SK-N-SH (cell line): ENCODE data around the gene OPCML.

Source experiments
- GABPA ChIP-seq: IDR thresholded peaks from 2 replicates; pipeline ENCODE4 v1.4.0; 2012; ENCODE audit warnings: low read depth, mild to moderate bottlenecking
- RAD21 ChIP-seq: IDR thresholded peaks from 2 replicates; pipeline ENCODE4 v1.6.1; 2012; ENCODE audit warnings: mild to moderate bottlenecking, low read length
- SMC3 ChIP-seq: IDR thresholded peaks from 2 replicates; pipeline ENCODE4 v1.6.1; 2012; ENCODE audit warnings: low read depth, low read length, improper control_type of control experiment
- TF ChIP-seq, protein P1 (sequence below): fragments of 200-600 bp; sonication (generic); IDR thresholded peaks from 2 replicates; pipeline ENCODE4 v1.6.1; 2017; ENCODE audit warnings: antibody characterized with exemption, mild to moderate bottlenecking, moderate library complexity

DNA sequence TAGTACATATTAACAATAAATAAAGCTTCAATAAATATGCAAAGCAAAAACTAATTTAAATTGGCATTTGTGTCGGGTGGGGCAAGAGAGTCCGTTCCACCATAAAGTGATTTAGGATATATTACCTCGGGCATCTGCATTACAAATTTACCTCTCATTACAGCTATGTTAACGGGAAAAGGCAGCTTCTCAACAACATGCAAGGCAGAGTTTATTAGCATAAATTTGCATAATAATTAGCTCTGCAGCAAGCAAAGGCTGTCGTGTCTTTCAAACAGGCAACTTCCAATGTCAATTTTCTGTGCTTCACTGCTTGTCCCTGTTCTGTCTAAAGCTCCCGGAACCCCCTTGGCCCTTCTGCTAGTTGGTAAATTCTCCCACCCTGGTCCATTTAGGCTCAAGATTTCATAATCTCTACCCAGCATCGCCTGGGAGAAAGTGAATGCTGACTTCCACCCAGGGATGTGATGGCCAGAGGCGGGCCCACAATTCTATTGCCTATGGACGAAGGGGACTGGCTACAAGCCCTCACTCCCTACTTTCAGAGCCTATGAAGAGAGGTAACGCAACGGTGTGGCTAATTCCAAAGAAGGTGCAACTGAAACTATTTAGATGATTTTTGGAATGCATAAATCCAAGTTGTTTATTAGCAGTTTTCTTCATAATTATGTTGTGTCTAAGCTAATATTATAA is 462.1 kb downstream of the OPCML start:
- TF ChIP-seq RAD21 (no peak), SMC3 (no peak), GABPA (no peak)
- TF ChIP-seq, protein P1, sequence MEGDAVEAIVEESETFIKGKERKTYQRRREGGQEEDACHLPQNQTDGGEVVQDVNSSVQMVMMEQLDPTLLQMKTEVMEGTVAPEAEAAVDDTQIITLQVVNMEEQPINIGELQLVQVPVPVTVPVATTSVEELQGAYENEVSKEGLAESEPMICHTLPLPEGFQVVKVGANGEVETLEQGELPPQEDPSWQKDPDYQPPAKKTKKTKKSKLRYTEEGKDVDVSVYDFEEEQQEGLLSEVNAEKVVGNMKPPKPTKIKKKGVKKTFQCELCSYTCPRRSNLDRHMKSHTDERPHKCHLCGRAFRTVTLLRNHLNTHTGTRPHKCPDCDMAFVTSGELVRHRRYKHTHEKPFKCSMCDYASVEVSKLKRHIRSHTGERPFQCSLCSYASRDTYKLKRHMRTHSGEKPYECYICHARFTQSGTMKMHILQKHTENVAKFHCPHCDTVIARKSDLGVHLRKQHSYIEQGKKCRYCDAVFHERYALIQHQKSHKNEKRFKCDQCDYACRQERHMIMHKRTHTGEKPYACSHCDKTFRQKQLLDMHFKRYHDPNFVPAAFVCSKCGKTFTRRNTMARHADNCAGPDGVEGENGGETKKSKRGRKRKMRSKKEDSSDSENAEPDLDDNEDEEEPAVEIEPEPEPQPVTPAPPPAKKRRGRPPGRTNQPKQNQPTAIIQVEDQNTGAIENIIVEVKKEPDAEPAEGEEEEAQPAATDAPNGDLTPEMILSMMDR: no peak
